Measurements from ENCODE around the gene CACNA2D2. TPM values are rescaled to one million over a fixed set of nuclear protein-coding genes. Genes with fewer than 3 reads are reported as not detected.

CACNA2D2 gene
- total RNA-seq, 1 experiment from 2014 or later, result 22.0 TPM

DNA sequence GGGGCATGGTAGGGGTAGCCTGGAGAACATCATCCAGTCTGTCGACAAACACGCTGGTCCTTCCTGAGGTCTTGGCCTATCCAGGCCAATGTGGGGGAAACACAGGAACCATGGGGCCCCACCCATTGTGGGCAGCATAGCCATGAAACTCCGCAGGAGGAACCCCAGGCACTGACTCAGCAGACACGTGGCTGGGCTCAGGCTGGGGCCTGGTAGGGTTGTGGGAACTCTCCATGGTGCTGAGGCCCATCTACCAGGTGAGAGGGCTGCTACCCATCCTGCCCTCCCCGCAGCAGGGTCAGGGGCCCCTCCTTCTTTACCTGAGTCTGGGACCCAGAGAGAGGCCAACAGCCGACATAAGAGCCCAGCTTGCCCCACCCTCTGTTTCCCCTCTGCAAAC, 22.6 kb upstream of the CACNA2D2 start (continued):
- TF ChIP-seq, protein P1, sequence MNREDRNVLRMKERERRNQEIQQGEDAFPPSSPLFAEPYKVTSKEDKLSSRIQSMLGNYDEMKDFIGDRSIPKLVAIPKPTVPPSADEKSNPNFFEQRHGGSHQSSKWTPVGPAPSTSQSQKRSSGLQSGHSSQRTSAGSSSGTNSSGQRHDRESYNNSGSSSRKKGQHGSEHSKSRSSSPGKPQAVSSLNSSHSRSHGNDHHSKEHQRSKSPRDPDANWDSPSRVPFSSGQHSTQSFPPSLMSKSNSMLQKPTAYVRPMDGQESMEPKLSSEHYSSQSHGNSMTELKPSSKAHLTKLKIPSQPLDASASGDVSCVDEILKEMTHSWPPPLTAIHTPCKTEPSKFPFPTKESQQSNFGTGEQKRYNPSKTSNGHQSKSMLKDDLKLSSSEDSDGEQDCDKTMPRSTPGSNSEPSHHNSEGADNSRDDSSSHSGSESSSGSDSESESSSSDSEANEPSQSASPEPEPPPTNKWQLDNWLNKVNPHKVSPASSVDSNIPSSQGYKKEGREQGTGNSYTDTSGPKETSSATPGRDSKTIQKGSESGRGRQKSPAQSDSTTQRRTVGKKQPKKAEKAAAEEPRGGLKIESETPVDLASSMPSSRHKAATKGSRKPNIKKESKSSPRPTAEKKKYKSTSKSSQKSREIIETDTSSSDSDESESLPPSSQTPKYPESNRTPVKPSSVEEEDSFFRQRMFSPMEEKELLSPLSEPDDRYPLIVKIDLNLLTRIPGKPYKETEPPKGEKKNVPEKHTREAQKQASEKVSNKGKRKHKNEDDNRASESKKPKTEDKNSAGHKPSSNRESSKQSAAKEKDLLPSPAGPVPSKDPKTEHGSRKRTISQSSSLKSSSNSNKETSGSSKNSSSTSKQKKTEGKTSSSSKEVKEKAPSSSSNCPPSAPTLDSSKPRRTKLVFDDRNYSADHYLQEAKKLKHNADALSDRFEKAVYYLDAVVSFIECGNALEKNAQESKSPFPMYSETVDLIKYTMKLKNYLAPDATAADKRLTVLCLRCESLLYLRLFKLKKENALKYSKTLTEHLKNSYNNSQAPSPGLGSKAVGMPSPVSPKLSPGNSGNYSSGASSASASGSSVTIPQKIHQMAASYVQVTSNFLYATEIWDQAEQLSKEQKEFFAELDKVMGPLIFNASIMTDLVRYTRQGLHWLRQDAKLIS (CRISPR knock-in tag; IDR thresholded peaks at IDR 0.05; ENCODE audit: borderline replicate concordance), result no peak
- TF ChIP-seq ZNF423 (CRISPR knock-in tag; IDR thresholded peaks at IDR 0.05), result no peak
- TF ChIP-seq, protein P2, sequence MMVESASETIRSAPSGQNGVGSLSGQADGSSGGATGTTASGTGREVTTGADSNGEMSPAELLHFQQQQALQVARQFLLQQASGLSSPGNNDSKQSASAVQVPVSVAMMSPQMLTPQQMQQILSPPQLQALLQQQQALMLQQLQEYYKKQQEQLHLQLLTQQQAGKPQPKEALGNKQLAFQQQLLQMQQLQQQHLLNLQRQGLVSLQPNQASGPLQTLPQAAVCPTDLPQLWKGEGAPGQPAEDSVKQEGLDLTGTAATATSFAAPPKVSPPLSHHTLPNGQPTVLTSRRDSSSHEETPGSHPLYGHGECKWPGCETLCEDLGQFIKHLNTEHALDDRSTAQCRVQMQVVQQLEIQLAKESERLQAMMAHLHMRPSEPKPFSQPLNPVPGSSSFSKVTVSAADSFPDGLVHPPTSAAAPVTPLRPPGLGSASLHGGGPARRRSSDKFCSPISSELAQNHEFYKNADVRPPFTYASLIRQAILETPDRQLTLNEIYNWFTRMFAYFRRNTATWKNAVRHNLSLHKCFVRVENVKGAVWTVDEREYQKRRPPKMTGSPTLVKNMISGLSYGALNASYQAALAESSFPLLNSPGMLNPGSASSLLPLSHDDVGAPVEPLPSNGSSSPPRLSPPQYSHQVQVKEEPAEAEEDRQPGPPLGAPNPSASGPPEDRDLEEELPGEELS (CRISPR knock-in tag; IDR thresholded peaks at IDR 0.05), result peak; percentile 93
- no peak for TF ChIP-seq CBFB (CRISPR knock-in tag; IDR thresholded peaks at IDR 0.05; ENCODE audit: low read depth)
- no peak for TF ChIP-seq ZNF671 (CRISPR knock-in tag; IDR thresholded peaks at IDR 0.05)
- TF ChIP-seq, protein P3, sequence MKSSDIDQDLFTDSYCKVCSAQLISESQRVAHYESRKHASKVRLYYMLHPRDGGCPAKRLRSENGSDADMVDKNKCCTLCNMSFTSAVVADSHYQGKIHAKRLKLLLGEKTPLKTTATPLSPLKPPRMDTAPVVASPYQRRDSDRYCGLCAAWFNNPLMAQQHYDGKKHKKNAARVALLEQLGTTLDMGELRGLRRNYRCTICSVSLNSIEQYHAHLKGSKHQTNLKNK (CRISPR knock-in tag; IDR thresholded peaks at IDR 0.05), result no peak
- TF ChIP-seq SMAD4 (CRISPR knock-in tag; IDR thresholded peaks at IDR 0.05), result peak; percentile 87
- TF ChIP-seq, protein P4, sequence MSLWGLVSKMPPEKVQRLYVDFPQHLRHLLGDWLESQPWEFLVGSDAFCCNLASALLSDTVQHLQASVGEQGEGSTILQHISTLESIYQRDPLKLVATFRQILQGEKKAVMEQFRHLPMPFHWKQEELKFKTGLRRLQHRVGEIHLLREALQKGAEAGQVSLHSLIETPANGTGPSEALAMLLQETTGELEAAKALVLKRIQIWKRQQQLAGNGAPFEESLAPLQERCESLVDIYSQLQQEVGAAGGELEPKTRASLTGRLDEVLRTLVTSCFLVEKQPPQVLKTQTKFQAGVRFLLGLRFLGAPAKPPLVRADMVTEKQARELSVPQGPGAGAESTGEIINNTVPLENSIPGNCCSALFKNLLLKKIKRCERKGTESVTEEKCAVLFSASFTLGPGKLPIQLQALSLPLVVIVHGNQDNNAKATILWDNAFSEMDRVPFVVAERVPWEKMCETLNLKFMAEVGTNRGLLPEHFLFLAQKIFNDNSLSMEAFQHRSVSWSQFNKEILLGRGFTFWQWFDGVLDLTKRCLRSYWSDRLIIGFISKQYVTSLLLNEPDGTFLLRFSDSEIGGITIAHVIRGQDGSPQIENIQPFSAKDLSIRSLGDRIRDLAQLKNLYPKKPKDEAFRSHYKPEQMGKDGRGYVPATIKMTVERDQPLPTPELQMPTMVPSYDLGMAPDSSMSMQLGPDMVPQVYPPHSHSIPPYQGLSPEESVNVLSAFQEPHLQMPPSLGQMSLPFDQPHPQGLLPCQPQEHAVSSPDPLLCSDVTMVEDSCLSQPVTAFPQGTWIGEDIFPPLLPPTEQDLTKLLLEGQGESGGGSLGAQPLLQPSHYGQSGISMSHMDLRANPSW (CRISPR knock-in tag; conservative IDR thresholded peaks at IDR 0.05; ENCODE audit: low read depth), result no peak
- no peak for TF ChIP-seq HMGA2 (CRISPR knock-in tag; IDR thresholded peaks at IDR 0.05)
- TF ChIP-seq, protein P5, sequence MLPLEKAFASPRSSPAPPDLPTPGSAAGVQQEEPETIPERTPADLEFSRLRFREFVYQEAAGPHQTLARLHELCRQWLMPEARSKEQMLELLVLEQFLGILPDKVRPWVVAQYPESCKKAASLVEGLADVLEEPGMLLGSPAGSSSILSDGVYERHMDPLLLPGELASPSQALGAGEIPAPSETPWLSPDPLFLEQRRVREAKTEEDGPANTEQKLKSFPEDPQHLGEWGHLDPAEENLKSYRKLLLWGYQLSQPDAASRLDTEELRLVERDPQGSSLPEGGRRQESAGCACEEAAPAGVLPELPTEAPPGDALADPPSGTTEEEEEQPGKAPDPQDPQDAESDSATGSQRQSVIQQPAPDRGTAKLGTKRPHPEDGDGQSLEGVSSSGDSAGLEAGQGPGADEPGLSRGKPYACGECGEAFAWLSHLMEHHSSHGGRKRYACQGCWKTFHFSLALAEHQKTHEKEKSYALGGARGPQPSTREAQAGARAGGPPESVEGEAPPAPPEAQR (CRISPR knock-in tag; IDR thresholded peaks at IDR 0.05), result no peak
- TF ChIP-seq, protein P6, sequence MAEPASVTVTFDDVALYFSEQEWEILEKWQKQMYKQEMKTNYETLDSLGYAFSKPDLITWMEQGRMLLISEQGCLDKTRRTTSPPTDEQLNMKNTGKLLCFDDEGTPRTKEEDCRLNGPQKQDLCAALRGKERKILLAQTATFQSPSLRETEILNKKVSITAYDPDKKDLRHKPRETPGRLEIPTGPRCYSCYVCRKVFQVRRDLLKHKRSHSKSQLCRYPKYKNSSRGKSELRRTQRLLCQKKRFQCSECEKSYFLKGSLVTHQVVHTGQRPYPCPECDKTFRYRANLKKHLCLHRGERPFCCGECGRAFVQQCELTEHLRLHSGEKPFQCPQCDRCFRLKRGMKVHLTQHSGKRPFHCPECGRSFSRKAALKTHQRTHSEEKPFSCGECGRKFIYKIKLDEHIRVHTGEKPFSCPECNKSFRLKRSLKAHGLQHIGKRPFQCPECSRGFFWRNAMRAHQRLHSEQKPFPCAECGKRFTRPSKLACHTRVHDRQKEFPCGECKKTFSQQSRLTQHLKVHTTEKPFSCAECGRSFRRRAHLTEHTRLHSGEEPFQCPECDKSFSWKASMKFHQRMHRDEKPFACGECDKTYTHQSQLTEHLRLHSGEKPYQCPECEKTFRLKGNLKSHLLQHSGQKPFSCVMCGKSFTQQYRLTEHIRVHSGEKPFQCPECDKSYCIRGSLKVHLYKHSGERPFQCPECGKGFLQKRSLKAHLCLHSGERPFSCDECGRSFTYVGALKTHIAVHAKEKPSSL (CRISPR knock-in tag; conservative IDR thresholded peaks at IDR 0.05), result no peak
- TF ChIP-seq, protein P7, sequence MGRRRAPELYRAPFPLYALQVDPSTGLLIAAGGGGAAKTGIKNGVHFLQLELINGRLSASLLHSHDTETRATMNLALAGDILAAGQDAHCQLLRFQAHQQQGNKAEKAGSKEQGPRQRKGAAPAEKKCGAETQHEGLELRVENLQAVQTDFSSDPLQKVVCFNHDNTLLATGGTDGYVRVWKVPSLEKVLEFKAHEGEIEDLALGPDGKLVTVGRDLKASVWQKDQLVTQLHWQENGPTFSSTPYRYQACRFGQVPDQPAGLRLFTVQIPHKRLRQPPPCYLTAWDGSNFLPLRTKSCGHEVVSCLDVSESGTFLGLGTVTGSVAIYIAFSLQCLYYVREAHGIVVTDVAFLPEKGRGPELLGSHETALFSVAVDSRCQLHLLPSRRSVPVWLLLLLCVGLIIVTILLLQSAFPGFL (CRISPR knock-in tag; IDR thresholded peaks at IDR 0.05; ENCODE audit: borderline replicate concordance), result peak; percentile 34; the same call in 1 of the 2 replicates
- TF ChIP-seq, protein P8, sequence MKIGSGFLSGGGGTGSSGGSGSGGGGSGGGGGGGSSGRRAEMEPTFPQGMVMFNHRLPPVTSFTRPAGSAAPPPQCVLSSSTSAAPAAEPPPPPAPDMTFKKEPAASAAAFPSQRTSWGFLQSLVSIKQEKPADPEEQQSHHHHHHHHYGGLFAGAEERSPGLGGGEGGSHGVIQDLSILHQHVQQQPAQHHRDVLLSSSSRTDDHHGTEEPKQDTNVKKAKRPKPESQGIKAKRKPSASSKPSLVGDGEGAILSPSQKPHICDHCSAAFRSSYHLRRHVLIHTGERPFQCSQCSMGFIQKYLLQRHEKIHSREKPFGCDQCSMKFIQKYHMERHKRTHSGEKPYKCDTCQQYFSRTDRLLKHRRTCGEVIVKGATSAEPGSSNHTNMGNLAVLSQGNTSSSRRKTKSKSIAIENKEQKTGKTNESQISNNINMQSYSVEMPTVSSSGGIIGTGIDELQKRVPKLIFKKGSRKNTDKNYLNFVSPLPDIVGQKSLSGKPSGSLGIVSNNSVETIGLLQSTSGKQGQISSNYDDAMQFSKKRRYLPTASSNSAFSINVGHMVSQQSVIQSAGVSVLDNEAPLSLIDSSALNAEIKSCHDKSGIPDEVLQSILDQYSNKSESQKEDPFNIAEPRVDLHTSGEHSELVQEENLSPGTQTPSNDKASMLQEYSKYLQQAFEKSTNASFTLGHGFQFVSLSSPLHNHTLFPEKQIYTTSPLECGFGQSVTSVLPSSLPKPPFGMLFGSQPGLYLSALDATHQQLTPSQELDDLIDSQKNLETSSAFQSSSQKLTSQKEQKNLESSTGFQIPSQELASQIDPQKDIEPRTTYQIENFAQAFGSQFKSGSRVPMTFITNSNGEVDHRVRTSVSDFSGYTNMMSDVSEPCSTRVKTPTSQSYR (CRISPR knock-in tag; IDR thresholded peaks at IDR 0.05), result peak; percentile 94
- TF ChIP-seq, protein P9, sequence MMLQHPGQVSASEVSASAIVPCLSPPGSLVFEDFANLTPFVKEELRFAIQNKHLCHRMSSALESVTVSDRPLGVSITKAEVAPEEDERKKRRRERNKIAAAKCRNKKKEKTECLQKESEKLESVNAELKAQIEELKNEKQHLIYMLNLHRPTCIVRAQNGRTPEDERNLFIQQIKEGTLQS (CRISPR knock-in tag; conservative IDR thresholded peaks at IDR 0.05), result no peak
- TF ChIP-seq, protein P10, sequence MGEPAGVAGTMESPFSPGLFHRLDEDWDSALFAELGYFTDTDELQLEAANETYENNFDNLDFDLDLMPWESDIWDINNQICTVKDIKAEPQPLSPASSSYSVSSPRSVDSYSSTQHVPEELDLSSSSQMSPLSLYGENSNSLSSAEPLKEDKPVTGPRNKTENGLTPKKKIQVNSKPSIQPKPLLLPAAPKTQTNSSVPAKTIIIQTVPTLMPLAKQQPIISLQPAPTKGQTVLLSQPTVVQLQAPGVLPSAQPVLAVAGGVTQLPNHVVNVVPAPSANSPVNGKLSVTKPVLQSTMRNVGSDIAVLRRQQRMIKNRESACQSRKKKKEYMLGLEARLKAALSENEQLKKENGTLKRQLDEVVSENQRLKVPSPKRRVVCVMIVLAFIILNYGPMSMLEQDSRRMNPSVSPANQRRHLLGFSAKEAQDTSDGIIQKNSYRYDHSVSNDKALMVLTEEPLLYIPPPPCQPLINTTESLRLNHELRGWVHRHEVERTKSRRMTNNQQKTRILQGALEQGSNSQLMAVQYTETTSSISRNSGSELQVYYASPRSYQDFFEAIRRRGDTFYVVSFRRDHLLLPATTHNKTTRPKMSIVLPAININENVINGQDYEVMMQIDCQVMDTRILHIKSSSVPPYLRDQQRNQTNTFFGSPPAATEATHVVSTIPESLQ (CRISPR knock-in tag; IDR thresholded peaks at IDR 0.05), result no peak
- no peak for TF ChIP-seq SOX15 (CRISPR knock-in tag; IDR thresholded peaks at IDR 0.05)
- TF ChIP-seq GRHL2 (CRISPR knock-in tag; IDR thresholded peaks at IDR 0.05; ENCODE audit: insufficient replicate concordance, severe bottlenecking), result no peak
- TF ChIP-seq, protein P11, sequence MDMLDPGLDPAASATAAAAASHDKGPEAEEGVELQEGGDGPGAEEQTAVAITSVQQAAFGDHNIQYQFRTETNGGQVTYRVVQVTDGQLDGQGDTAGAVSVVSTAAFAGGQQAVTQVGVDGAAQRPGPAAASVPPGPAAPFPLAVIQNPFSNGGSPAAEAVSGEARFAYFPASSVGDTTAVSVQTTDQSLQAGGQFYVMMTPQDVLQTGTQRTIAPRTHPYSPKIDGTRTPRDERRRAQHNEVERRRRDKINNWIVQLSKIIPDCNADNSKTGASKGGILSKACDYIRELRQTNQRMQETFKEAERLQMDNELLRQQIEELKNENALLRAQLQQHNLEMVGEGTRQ (CRISPR knock-in tag; IDR thresholded peaks at IDR 0.05), result peak; percentile 75
